Muscle layer of colon (tissue), 2 donors: Measurements from ENCODE around the gene STIM1.

Source experiments
- H3K27ac ChIP-seq: one replicate; pipeline ENCODE4 v1.7.0; 2013; ENCODE audit warnings: low read depth, mild to moderate bottlenecking, low read length, moderate library complexity
- H3K27me3 ChIP-seq, 2 donors: one replicate each; pipeline ENCODE4 v1.7.0; 2013; ENCODE audit warnings: low read length in 2 of 2, mild to moderate bottlenecking in 2 of 2; ENCODE audit not compliant: insufficient read depth in 2 of 2, control insufficient read depth in 1 of 2
- H3K36me3 ChIP-seq: one replicate; pipeline ENCODE4 v1.7.0; 2013; ENCODE audit warnings: mild to moderate bottlenecking, low read length; ENCODE audit not compliant: insufficient read depth
- H3K4me1 ChIP-seq: one replicate; pipeline ENCODE4 v1.7.0; 2013; ENCODE audit warnings: mild to moderate bottlenecking, low read length; ENCODE audit not compliant: insufficient read depth
- H3K4me3 ChIP-seq, 2 donors: one replicate each; pipeline ENCODE4 v1.7.0; 2013; ENCODE audit warnings: low read length in 2 of 2, low read depth in 1 of 2, mild to moderate bottlenecking in 1 of 2, moderate library complexity in 1 of 2
- H3K9ac ChIP-seq: one replicate; pipeline ENCODE4 v1.7.0; 2013; ENCODE audit warnings: low read length
- H3K9me3 ChIP-seq: one replicate; pipeline ENCODE4 v1.7.0; 2013; ENCODE audit warnings: mild to moderate bottlenecking, low read length
- donor health status: abdominal sarcoma.
- donor health status: Adenocarcinoma of cecum.

STIM1 gene

DNA sequence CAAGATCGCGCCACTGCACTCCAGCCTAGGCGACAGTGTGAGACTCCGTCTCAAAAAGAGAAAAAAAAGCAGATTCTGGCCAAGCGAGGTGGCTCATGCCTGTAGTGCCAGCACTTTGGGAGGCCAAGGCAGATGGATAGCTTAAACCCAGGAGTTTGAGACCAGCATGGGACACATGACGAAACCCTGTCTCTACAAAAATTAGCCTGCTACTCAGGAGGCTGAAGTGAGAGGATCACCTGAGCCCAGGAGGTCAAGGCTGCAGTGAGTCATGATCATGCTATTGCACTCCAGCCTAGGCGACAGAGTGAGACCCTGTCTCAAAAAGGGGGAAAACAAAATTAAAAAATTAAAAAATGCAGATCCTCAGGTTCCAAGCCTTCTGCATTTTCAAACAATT, 33.2 kb upstream of the STIM1 start:
- H3K27me3 ChIP-seq, result no peaks in the 10 kb centered on the region
- no peak overlapping the region for H3K27ac ChIP-seq
- H3K36me3 ChIP-seq, result peaks cover 16% of the 10 kb centered on the region
- H3K9me3 ChIP-seq, result no peaks in the 10 kb centered on the region
- H3K4me1 ChIP-seq, result no peaks in the 10 kb centered on the region
- H3K4me3 ChIP-seq, result no peak overlapping the region
- no peak overlapping the region for H3K9ac ChIP-seq

GRCh38 chr11:3823303-3823702, 32.2 kb upstream of the STIM1 start:
- H3K27ac ChIP-seq, result no peak overlapping the region
- H3K9ac ChIP-seq, result no peak overlapping the region
- H3K36me3 ChIP-seq, result peaks cover 26% of the 10 kb centered on the region
- H3K27me3 ChIP-seq, result no peaks in the 10 kb centered on the region
- no peak overlapping the region for H3K4me3 ChIP-seq
- H3K4me1 ChIP-seq, result no peaks in the 10 kb centered on the region
- H3K9me3 ChIP-seq, result no peaks in the 10 kb centered on the region

- no peak overlapping the region for H3K27ac ChIP-seq
- no peaks in the 10 kb centered on the region for H3K27me3 ChIP-seq
- peaks cover 27% of the 10 kb centered on the region for H3K36me3 ChIP-seq
- no peak overlapping the region for H3K4me3 ChIP-seq
- H3K4me1 ChIP-seq, result no peaks in the 10 kb centered on the region
- H3K9me3 ChIP-seq, result no peaks in the 10 kb centered on the region
- no peak overlapping the region for H3K9ac ChIP-seq
Measured at GRCh38 chr11:3823762-3824506, 31.5 kb upstream of the STIM1 start.

DNA sequence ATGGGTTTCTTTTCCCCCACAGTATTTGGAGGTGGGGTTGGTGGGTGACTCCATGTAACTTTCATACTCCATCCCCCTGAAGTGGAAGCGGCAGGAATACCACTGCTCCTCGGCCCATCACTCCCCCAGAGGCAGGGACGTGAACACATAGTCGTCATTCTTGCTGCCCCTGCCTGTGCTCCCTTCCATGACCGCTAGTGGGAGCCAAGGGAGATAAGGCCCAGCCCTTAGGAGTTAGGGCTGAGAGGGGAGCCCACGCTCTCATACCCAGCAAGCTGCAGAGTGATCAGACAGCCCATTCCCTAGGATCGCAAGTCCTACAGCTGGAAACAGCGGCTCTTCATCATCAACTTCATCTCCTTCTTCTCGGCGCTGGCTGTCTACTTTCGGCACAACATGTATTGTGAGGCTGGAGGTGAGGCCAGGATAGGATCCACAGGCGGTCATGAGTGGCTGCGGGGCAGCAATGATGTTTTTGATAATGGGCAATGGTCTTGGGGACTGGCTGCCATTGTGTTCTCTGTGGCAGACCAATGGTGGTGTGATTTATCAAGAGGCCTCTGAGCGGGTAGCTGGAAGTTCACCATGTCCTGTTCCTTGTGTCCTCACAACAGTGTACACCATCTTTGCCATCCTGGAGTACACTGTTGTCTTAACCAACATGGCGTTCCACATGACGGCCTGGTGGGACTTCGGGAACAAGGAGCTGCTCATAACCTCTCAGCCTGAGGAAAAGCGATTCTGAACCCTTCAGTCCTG, 30.6 kb upstream of the STIM1 start:
- H3K27ac ChIP-seq, result no peak overlapping the region
- H3K4me1 ChIP-seq, result no peaks in the 10 kb centered on the region
- H3K27me3 ChIP-seq, result no peaks in the 10 kb centered on the region
- no peaks in the 10 kb centered on the region for H3K9me3 ChIP-seq
- H3K4me3 ChIP-seq, result no peak overlapping the region
- H3K9ac ChIP-seq, result no peak overlapping the region
- H3K36me3 ChIP-seq, result peaks cover 27% of the 10 kb centered on the region

DNA sequence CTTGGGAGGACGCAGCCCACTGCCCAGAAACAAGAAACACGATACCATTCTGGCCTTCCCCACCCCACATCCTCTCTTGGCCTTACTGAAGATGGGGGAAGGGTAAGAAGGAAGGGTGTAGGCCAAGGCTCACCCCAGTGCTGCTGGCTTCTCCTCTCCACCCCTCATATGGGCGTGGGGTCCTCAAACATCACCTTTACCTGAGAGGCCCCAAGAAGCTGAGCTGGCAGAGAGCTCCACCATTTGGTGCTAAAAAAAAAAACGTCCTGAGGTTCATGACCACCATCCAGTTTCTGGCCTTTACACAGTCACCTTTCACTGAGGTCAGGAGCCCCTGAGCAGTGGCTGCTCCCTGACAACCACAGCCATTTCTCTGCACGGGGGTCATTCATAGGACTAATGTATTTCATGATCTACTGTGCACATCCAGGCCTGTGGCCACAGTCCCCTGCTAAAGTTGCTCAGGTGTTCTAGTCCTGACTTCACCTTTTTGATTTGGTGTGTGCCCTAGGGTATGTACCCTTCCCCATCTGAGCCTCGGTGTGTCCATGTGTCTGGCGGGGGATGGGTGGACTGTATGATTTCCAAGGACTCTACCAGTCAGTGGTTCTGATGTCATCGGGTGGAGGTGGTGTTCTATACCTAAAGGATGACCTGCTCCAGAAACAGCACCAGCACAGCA, 29.9 kb upstream of the STIM1 start:
- Histone ChIP-seq H3K9ac (no peak overlapping the region), H3K4me1 (no peaks in the 10 kb centered on the region), H3K27me3 (no peaks in the 10 kb centered on the region), H3K27ac (no peak overlapping the region), H3K36me3 (peaks cover 32% of the 10 kb centered on the region), H3K9me3 (no peaks in the 10 kb centered on the region), H3K4me3 (no peak overlapping the region)

DNA sequence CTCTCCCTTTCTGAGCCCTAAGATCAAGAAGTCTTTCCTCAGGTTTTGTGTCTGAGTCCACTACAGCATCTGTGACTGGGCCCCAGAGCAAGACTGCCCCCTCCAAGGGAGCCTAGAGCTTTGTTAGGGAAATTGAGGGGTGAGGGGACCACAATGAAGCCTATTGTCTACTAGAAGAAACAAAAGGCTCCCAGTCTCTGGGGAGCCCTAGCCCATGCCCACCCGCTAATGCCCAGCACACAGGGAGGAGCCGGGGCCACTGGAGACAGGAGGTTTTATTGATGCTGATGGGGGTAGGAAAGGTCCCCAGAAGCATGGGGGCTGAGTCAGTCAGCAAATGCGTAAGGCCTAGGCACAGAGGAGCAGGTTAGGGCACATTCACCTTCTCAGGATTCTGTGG, 28.7 kb upstream of the STIM1 start:
- H3K27ac ChIP-seq, result no peak overlapping the region
- H3K36me3 ChIP-seq, result peaks cover 32% of the 10 kb centered on the region
- no peak overlapping the region for H3K4me3 ChIP-seq
- H3K27me3 ChIP-seq, result no peaks in the 10 kb centered on the region
- no peaks in the 10 kb centered on the region for H3K4me1 ChIP-seq
- no peaks in the 10 kb centered on the region for H3K9me3 ChIP-seq
- no peak overlapping the region for H3K9ac ChIP-seq

GRCh38 chr11:3827434-3828186, 27.9 kb upstream of the STIM1 start:
- Histone ChIP-seq H3K9me3 (no peaks in the 10 kb centered on the region), H3K27me3 (no peaks in the 10 kb centered on the region), H3K27ac (no peak overlapping the region), H3K4me1 (no peaks in the 10 kb centered on the region), H3K36me3 (peaks cover 32% of the 10 kb centered on the region), H3K9ac (no peak overlapping the region), H3K4me3 (no peak overlapping the region)

- Histone ChIP-seq H3K36me3 (peaks cover 32% of the 10 kb centered on the region), H3K4me1 (peaks cover 10% of the 10 kb centered on the region), H3K9ac (no peak overlapping the region), H3K27ac (no peak overlapping the region), H3K9me3 (no peaks in the 10 kb centered on the region), H3K4me3 (no peak overlapping the region), H3K27me3 (no peaks in the 10 kb centered on the region)
Measured at GRCh38 chr11:3830088-3830487, 25.4 kb upstream of the STIM1 start.

GRCh38 chr11:3830730-3831129, 24.7 kb upstream of the STIM1 start:
- Histone ChIP-seq H3K4me3 (no peak overlapping the region), H3K9me3 (no peaks in the 10 kb centered on the region), H3K27ac (no peak overlapping the region), H3K9ac (no peak overlapping the region), H3K4me1 (peaks cover 16% of the 10 kb centered on the region), H3K36me3 (peaks cover 31% of the 10 kb centered on the region), H3K27me3 (no peaks in the 10 kb centered on the region)

- no peak overlapping the region for H3K9ac ChIP-seq
- H3K4me1 ChIP-seq, result peaks cover 19% of the 10 kb centered on the region
- peak overlapping the region; percentile 29 for H3K27ac ChIP-seq
Measured at GRCh38 chr11:3831378-3832239, 23.9 kb upstream of the STIM1 start.

More at GRCh38 chr11:3831378-3832239, 23.9 kb upstream of the STIM1 start:
- H3K27me3 ChIP-seq, result no peaks in the 10 kb centered on the region
- H3K9me3 ChIP-seq, result no peaks in the 10 kb centered on the region
- H3K36me3 ChIP-seq, result peaks cover 22% of the 10 kb centered on the region
- no peak overlapping the region for H3K4me3 ChIP-seq
